OCI-LY3 (cell line): ENCODE measurements around the gene CHMP6.

Experiments used
- H2AFZ ChIP-seq: fragments of 200-600, 300-600 bp; shearing (Covaris generic); 2 replicates; pipeline ENCODE4 v1.6.0; 2014; ENCODE audit warnings: antibody characterized with exemption, low read depth, low read length
- H3K27ac ChIP-seq: fragments of 200-600, 300-600 bp; sonication (generic); 2 replicates; pipeline ENCODE4 v1.5.1; 2014; ENCODE audit warnings: mild to moderate bottlenecking, low read length, moderate library complexity, mixed read lengths
- H3K27me3 ChIP-seq: fragments of 200-600, 300-600 bp; sonication (generic); 2 replicates; pipeline ENCODE4 v1.6.1; 2014; ENCODE audit warnings: low read depth, low read length, mixed read lengths
- H3K36me3 ChIP-seq: fragments of 200-600, 300-600 bp; sonication (generic); replicated peaks from 2 replicates; pipeline ENCODE3; 2014; ENCODE audit warnings: low read depth, low read length, mixed read lengths
- H3K4me1 ChIP-seq: fragments of 300-600, 200-600 bp; sonication (generic); 2 replicates; pipeline ENCODE4 v1.6.1; 2014; ENCODE audit warnings: low read length, mixed read lengths
- H3K4me2 ChIP-seq: fragments of 200-600, 300-600 bp; sonication (generic); 2 replicates; pipeline ENCODE4 v1.6.1; 2014; ENCODE audit warnings: low read length, mixed read lengths
- H3K4me3 ChIP-seq: fragments of 300-600, 200-600 bp; sonication (generic); 2 replicates; pipeline ENCODE4 v1.5.1; 2014; ENCODE audit warnings: antibody characterized with exemption, mild to moderate bottlenecking, low read length, moderate library complexity
- H3K79me2 ChIP-seq: fragments of 300-600, 200-600 bp; shearing (Covaris generic); 2 replicates; pipeline ENCODE4 v1.6.1; 2014; ENCODE audit warnings: mild to moderate bottlenecking, low read length, mixed read lengths
- H3K9ac ChIP-seq: fragments of 300-600, 200-600 bp; shearing (Covaris generic); 2 replicates; pipeline ENCODE4 v1.6.0; 2014; ENCODE audit warnings: mild to moderate bottlenecking, low read length, moderate library complexity
- H3K9me3 ChIP-seq: fragments of 200-600, 300-600 bp; shearing (Covaris generic); 2 replicates; pipeline ENCODE4 v1.6.1; 2014; ENCODE audit warnings: low read length, mixed read lengths; ENCODE audit not compliant: insufficient read depth
- H4K20me1 ChIP-seq: fragments of 200-600, 300-600 bp; sonication (generic); 2 replicates; pipeline ENCODE4 v1.6.1; 2016; ENCODE audit warnings: low read length, mixed read lengths; ENCODE audit not compliant: insufficient read depth
- CTCF ChIP-seq: fragments of 200-600, 300-600 bp; sonication (generic); IDR thresholded peaks from 2 replicates; pipeline ENCODE4 v1.5.1; 2014; ENCODE audit warnings: antibody characterized with exemption, low read length, low read depth
- EZH2phosphoT487 ChIP-seq: fragments of 200-600 bp; shearing (Covaris generic); IDR thresholded peaks from 2 replicates; pipeline ENCODE4 v1.6.1; 2018; ENCODE audit warnings: antibody characterized with exemption, mixed run types, low read depth

Gene CHMP6

GRCh38 chr17:81043725-81044427 is 52.2 kb downstream of the CHMP6 start:
- Histone ChIP-seq H4K20me1 (no peaks in the 10 kb centered on the region), H3K4me2 (no peak overlapping the region)

GRCh38 chr17:81044428-81044763 is 52.8 kb downstream of the CHMP6 start:
- Histone ChIP-seq H3K9ac (no peak overlapping the region), H3K79me2 (no peaks in the 10 kb centered on the region)
- TF ChIP-seq EZH2phosphoT487 (no peak), CTCF (no peak)

More at GRCh38 chr17:81043725-81044427, 52.2 kb downstream of the CHMP6 start:
- no peaks in the 10 kb centered on the region for H3K9me3 ChIP-seq
- no peak overlapping the region for H3K9ac ChIP-seq
- peaks cover 16% of the 10 kb centered on the region for H3K27me3 ChIP-seq
- H2AFZ ChIP-seq, result no peak overlapping the region
- no peaks in the 10 kb centered on the region for H3K79me2 ChIP-seq
- no peak overlapping the region for H3K4me3 ChIP-seq
- H3K36me3 ChIP-seq, result no peaks in the 10 kb centered on the region
- H3K4me1 ChIP-seq, result peaks cover 6% of the 10 kb centered on the region
- TF ChIP-seq CTCF (no peak), EZH2phosphoT487 (no peak)
- H3K27ac ChIP-seq, result no peak overlapping the region

GRCh38 chr17:81044764-81045589 is 53.3 kb downstream of the CHMP6 start:
- Histone ChIP-seq H3K4me3 (no peak overlapping the region), H3K79me2 (no peaks in the 10 kb centered on the region), H3K9ac (no peak overlapping the region), H3K4me1 (peaks cover 17% of the 10 kb centered on the region), H3K9me3 (no peaks in the 10 kb centered on the region), H2AFZ (no peak overlapping the region), H3K4me2 (no peak overlapping the region), H4K20me1 (no peaks in the 10 kb centered on the region), H3K36me3 (no peaks in the 10 kb centered on the region), H3K27ac (no peak overlapping the region), H3K27me3 (peaks cover 16% of the 10 kb centered on the region)
- TF ChIP-seq CTCF (no peak), EZH2phosphoT487 (no peak)

More at GRCh38 chr17:81044428-81044763, 52.8 kb downstream of the CHMP6 start:
- peaks cover 11% of the 10 kb centered on the region for H3K4me1 ChIP-seq
- no peak overlapping the region for H3K27ac ChIP-seq
- H3K27me3 ChIP-seq, result peaks cover 16% of the 10 kb centered on the region
- H3K9me3 ChIP-seq, result no peaks in the 10 kb centered on the region
- H3K4me3 ChIP-seq, result no peak overlapping the region
- H4K20me1 ChIP-seq, result no peaks in the 10 kb centered on the region
- H3K4me2 ChIP-seq, result no peak overlapping the region
- H2AFZ ChIP-seq, result no peak overlapping the region
- no peaks in the 10 kb centered on the region for H3K36me3 ChIP-seq

GRCh38 chr17:81045590-81046095 is 54.0 kb downstream of the CHMP6 start:
- no peak for TF ChIP-seq EZH2phosphoT487
- no peak for TF ChIP-seq CTCF
- H3K79me2 ChIP-seq, result no peaks in the 10 kb centered on the region

More at GRCh38 chr17:81045590-81046095, 54.0 kb downstream of the CHMP6 start:
- Histone ChIP-seq H3K4me1 (peaks cover 24% of the 10 kb centered on the region), H3K9ac (no peak overlapping the region), H3K4me3 (no peak overlapping the region), H3K27ac (no peak overlapping the region), H4K20me1 (no peaks in the 10 kb centered on the region), H2AFZ (no peak overlapping the region), H3K4me2 (no peak overlapping the region), H3K9me3 (no peaks in the 10 kb centered on the region), H3K36me3 (no peaks in the 10 kb centered on the region), H3K27me3 (peaks cover 16% of the 10 kb centered on the region)
